Measurements from ENCODE around the gene TFPI. TPM values are rescaled to one million over a fixed set of nuclear protein-coding genes. Genes with fewer than 3 reads are reported as not detected.

TFPI gene
- total RNA-seq, 4 donors from 2014 or later = 68.9 to 219 (median 108) TPM

DNA sequence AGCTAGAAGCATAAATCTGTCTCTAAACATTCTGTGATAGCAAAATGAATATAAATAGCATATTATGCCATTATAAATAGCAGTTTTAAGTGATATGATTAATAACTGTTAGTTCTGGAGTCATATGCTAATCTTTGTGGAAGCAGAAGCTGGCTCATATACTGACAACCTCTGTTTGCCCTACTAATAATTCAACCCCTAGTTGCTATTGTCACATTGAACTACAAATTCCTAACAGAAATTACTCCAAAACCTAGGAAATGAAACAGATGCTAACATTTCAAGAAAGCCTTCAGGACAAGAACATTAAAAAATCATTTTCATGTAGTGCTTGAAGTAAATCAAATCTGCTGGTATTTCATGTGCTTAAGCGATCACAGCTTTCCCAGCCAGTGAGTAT lies 134.4 kb downstream of the TFPI start:
- TF ChIP-seq, protein P1, sequence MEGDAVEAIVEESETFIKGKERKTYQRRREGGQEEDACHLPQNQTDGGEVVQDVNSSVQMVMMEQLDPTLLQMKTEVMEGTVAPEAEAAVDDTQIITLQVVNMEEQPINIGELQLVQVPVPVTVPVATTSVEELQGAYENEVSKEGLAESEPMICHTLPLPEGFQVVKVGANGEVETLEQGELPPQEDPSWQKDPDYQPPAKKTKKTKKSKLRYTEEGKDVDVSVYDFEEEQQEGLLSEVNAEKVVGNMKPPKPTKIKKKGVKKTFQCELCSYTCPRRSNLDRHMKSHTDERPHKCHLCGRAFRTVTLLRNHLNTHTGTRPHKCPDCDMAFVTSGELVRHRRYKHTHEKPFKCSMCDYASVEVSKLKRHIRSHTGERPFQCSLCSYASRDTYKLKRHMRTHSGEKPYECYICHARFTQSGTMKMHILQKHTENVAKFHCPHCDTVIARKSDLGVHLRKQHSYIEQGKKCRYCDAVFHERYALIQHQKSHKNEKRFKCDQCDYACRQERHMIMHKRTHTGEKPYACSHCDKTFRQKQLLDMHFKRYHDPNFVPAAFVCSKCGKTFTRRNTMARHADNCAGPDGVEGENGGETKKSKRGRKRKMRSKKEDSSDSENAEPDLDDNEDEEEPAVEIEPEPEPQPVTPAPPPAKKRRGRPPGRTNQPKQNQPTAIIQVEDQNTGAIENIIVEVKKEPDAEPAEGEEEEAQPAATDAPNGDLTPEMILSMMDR (IDR thresholded peaks at IDR 0.05; ENCODE audit: low read depth) = no peak

DNA sequence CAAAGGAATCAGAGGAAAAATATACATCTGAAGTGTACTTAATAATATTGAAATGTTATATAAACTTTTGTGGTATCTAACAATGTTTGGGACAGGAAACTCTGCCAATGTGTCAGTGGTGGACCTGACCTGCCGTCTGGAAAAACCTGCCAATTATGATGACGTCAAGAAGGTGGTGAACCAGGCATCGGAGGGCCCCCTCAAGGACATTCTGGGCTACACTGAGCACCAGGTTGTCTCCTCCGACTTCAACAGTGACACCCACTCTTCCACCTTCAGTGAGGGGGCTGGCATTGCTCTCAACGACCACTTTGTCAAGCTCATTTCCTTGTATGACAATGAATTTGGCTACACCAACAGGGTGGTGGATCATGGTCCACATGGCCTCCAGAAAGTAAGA lies 138.8 kb downstream of the TFPI start:
- TF ChIP-seq, protein P1 (IDR thresholded peaks at IDR 0.05; ENCODE audit: low read depth) = no peak

Small RNA genes within 50 kb of the gene (small RNA-seq; reads per million reads assigned to genes)
- gene GAPDHP59 = not detected

Other genes with a start within 250 kb of the TFPI start
- gene CALCRL, start 106.2 kb downstream of the TFPI start, total RNA-seq = 100 to 1,000 TPM; 156 to 281 (median 210) TPM

All from subcutaneous adipose tissue (tissue), 4 donors.